HepG2 (cell line): ENCODE measurements around the gene PFN1. TPM values are rescaled to one million over a fixed set of nuclear protein-coding genes. Genes with fewer than 3 reads are reported as not detected.

Experiments
- ATF5 ChIP-seq: sonication (generic); formaldehyde crosslinking; IDR thresholded peaks from 2 replicates; pipeline ENCODE4 v1.4.0; 2020; ENCODE audit warnings: mild to moderate bottlenecking, low read depth, missing genetic modification reagents
- DBP ChIP-seq: sonication (generic); formaldehyde crosslinking; IDR thresholded peaks from 2 replicates; pipeline ENCODE4 v1.4.0; 2020; ENCODE audit warnings: missing genetic modification reagents; ENCODE audit errors: not compliant biosample characterization
- GTF3A ChIP-seq: sonication (generic); formaldehyde crosslinking; conservative IDR thresholded peaks from 2 replicates; pipeline ENCODE4 v1.4.0; 2020; ENCODE audit warnings: mild to moderate bottlenecking, missing genetic modification reagents
- KLF11 ChIP-seq: IDR thresholded peaks from 2 replicates; pipeline ENCODE4 v1.6.1; 2016; ENCODE audit warnings: missing compliant biosample characterization
- KLF16 ChIP-seq, 2 experiments: sonication (generic) in 1 of 2; formaldehyde crosslinking in 1 of 2; IDR thresholded peaks; 2 replicates each; pipeline versions ENCODE4 v1.6.1 to v1.8.0; 2016 to 2023; ENCODE audit warnings: missing genetic modification reagents in 2 of 2, missing compliant biosample characterization in 1 of 2
- MED13 ChIP-seq: sonication (generic); formaldehyde crosslinking; IDR thresholded peaks from 2 replicates; pipeline ENCODE4 v1.5.0; 2020; ENCODE audit warnings: missing genetic modification reagents
- NFIB ChIP-seq: sonication (generic); formaldehyde crosslinking; IDR thresholded peaks from 2 replicates; pipeline ENCODE4 v1.9.0; 2021; ENCODE audit warnings: missing genetic modification reagents, mild to moderate bottlenecking, borderline replicate concordance
- NR2F2 ChIP-seq: IDR thresholded peaks from 2 replicates; pipeline ENCODE4 v1.6.1; 2012; ENCODE audit warnings: low read depth, inconsistent platforms, borderline replicate concordance
- PAF1 ChIP-seq: IDR thresholded peaks from 2 replicates; pipeline ENCODE4 v1.6.1; 2016; ENCODE audit warnings: missing genetic modification reagents, missing compliant biosample characterization
- RBAK ChIP-seq: sonication (generic); formaldehyde crosslinking; IDR thresholded peaks from 2 replicates; pipeline ENCODE4 v1.5.1; 2020; ENCODE audit warnings: mild to moderate bottlenecking, missing genetic modification reagents
- SMC3 ChIP-seq: IDR thresholded peaks from 2 replicates; pipeline ENCODE4 v1.6.1; 2011; ENCODE audit warnings: low read length, improper control_type of control experiment
- SNAPC2 ChIP-seq: sonication (generic); formaldehyde crosslinking; IDR thresholded peaks from 2 replicates; pipeline ENCODE4 v1.8.1; 2022; ENCODE audit warnings: mild to moderate bottlenecking, missing genetic modification reagents
- TCF7 ChIP-seq: sonication (generic); IDR thresholded peaks from 2 replicates; pipeline ENCODE4 v1.6.1; 2016; ENCODE audit warnings: antibody characterized with exemption, low read depth
- ZNF160 ChIP-seq: sonication (generic); formaldehyde crosslinking; IDR thresholded peaks from 2 replicates; pipeline ENCODE4 v1.8.0; 2022; ENCODE audit warnings: mild to moderate bottlenecking, inconsistent platforms, missing genetic modification reagents
- ZNF251 ChIP-seq: sonication (generic); formaldehyde crosslinking; IDR thresholded peaks from 2 replicates; pipeline ENCODE4 v1.9.0; 2021; ENCODE audit warnings: mild to moderate bottlenecking, missing genetic modification reagents
- ZNF510 ChIP-seq: sonication (generic); formaldehyde crosslinking; IDR thresholded peaks from 2 replicates; pipeline ENCODE4 v1.4.0; 2020; ENCODE audit warnings: low read depth, mild to moderate bottlenecking, missing genetic modification reagents
- ZNF570 ChIP-seq: sonication (generic); formaldehyde crosslinking; IDR thresholded peaks from 2 replicates; pipeline ENCODE4 v1.4.0; 2020; ENCODE audit warnings: mild to moderate bottlenecking, missing genetic modification reagents, borderline replicate concordance
- ZSCAN21 ChIP-seq: sonication (generic); formaldehyde crosslinking; IDR thresholded peaks from 2 replicates; pipeline ENCODE4 v1.8.0; 2022; ENCODE audit warnings: mild to moderate bottlenecking, missing genetic modification reagents, moderate library complexity, borderline replicate concordance
- polyA plus RNA-seq, 8 experiments: library from polyadenylated mRNA; depleted of rRNA in 3 of 8; stranded (reverse) in 7 of 8; unstranded in 1 of 8; fragments of >200 nt; fragmentation: Illumina TruSeq in 4 of 8; extraction: Trizol in 4 of 8; gene quantifications; 2 replicates each; pipeline versions ENCODE4 v1.2.1 to v1.2.3, GENCODE V29; 2011 to 2016; ENCODE audit warnings: low read depth in 4 of 8, missing spikeins in 1 of 8, mixed read lengths in 1 of 8; ENCODE audit not compliant: insufficient read depth in 1 of 8
- total RNA-seq, 5 experiments: library from RNA; depleted of rRNA; stranded (reverse); fragments of >200 nt; fragmentation: Illumina TruSeq; extraction: Trizol; gene quantifications; 2 replicates each; pipeline ENCODE4 v1.2.3, GENCODE V29; 2016; ENCODE audit warnings: low read depth in 1 of 5
- TF ChIP-seq, protein P1 (sequence below): sonication (generic); IDR thresholded peaks from 2 replicates; pipeline ENCODE4 v1.6.1; 2016; ENCODE audit warnings: low read depth, borderline replicate concordance
- TF ChIP-seq, protein P2 (sequence below): sonication (generic); formaldehyde crosslinking; IDR thresholded peaks from 2 replicates; pipeline ENCODE4 v1.8.0; 2022; ENCODE audit warnings: missing genetic modification reagents, mild to moderate bottlenecking, borderline replicate concordance
- TF ChIP-seq, protein P3 (sequence below): sonication (generic); formaldehyde crosslinking; conservative IDR thresholded peaks from 2 replicates; pipeline ENCODE4 v1.5.0; 2020; ENCODE audit warnings: missing genetic modification reagents

PFN1 gene
- total and polyA plus RNA-seq, 2 of the 13 experiments (the other 11 are each of a cell fraction or from before 2014, with no cell fraction given), result 494 to 613 TPM

DNA sequence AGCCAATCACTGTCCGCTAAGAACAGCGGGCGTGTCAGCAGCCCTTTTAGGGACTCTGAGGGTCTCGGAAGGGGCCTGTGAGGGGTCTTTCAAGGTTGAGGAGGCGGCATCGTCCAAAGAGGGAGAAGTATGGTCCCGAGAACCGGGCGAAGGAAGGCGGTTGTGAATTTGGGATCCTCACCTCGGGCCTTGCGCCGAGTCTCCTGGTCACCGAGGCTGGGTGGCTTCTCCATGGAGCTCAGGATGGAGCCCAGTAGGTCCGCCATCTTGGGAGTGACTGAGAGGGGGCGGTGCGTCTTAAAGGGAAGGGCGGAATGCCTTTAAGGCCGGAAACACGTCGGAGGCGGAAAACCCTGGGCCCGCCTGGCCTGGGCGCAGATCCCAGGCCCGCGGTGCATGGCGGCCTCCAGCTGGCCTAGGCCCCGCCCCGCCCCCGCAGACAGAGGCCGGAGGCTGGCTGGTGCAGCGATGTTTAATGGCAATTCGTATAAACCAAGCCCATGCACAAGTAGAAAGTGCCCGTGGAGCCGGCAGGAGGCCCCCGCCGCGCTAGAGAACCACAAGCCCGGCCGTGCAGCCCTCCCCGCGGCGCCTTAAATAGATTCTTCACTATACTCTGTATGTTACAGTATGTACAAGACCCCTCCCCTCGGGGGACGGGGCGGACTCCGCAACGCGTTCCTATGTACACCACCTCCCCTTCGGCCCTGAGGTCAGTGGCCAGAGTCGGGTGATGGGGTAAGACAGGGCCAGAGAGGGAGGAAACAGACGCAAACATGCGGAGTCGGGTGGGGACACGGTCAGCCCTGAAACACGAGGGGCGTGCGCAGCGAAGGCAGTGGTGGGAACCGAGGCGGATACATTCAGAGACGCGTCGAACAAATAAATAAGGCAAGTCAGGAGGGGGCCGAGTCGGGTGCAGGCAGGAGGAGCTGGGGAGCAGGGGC lies 19.5 kb upstream of the PFN1 start, which contains the start of gene SPAG7 (continued):
- TF ChIP-seq NR2F2, result peak; percentile 17; the same call in 1 of the 2 replicates
- no peak for TF ChIP-seq DBP (CRISPR knock-in tag)
- TF ChIP-seq, protein P1, sequence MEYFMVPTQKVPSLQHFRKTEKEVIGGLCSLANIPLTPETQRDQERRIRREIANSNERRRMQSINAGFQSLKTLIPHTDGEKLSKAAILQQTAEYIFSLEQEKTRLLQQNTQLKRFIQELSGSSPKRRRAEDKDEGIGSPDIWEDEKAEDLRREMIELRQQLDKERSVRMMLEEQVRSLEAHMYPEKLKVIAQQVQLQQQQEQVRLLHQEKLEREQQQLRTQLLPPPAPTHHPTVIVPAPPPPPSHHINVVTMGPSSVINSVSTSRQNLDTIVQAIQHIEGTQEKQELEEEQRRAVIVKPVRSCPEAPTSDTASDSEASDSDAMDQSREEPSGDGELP, result peak; percentile 97
- TF ChIP-seq SNAPC2 (CRISPR knock-in tag), result 0 out of 2 replicates have a peak, but pooled peaks have one; percentile 61
- peak; percentile 95 for TF ChIP-seq ZSCAN21 (CRISPR knock-in tag)
- TF ChIP-seq ATF5 (CRISPR knock-in tag), result no peak; the same call in 1 of the 2 replicates
- TF ChIP-seq NFIB, result peak; percentile 77; the same call in 1 of the 2 replicates
- no peak for TF ChIP-seq RBAK (CRISPR knock-in tag)
- TF ChIP-seq TCF7, result no peak
- no peak; the same call in 1 of the 2 replicates for TF ChIP-seq MED13 (CRISPR knock-in tag)
- peak; percentile 18 to 82; a peak in 2 of 4 replicates for TF ChIP-seq KLF16 (CRISPR knock-in tag; IDR thresholded peaks at IDR 0.05)
- no peak for TF ChIP-seq ZNF510 (CRISPR knock-in tag)
- TF ChIP-seq KLF11 (CRISPR knock-in tag), result peak; percentile 39; the same call in 1 of the 2 replicates
- TF ChIP-seq ZNF570 (CRISPR knock-in tag), result no peak
- no peak; the same call in none of the 2 replicates for TF ChIP-seq ZNF160 (CRISPR knock-in tag)
- no peak for TF ChIP-seq ZNF251 (CRISPR knock-in tag)
- 0 out of 2 replicates have a peak, but pooled peaks have one; percentile 15 for TF ChIP-seq PAF1
- TF ChIP-seq, protein P2, sequence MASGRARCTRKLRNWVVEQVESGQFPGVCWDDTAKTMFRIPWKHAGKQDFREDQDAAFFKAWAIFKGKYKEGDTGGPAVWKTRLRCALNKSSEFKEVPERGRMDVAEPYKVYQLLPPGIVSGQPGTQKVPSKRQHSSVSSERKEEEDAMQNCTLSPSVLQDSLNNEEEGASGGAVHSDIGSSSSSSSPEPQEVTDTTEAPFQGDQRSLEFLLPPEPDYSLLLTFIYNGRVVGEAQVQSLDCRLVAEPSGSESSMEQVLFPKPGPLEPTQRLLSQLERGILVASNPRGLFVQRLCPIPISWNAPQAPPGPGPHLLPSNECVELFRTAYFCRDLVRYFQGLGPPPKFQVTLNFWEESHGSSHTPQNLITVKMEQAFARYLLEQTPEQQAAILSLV, result peak; percentile 69
- TF ChIP-seq, protein P3, sequence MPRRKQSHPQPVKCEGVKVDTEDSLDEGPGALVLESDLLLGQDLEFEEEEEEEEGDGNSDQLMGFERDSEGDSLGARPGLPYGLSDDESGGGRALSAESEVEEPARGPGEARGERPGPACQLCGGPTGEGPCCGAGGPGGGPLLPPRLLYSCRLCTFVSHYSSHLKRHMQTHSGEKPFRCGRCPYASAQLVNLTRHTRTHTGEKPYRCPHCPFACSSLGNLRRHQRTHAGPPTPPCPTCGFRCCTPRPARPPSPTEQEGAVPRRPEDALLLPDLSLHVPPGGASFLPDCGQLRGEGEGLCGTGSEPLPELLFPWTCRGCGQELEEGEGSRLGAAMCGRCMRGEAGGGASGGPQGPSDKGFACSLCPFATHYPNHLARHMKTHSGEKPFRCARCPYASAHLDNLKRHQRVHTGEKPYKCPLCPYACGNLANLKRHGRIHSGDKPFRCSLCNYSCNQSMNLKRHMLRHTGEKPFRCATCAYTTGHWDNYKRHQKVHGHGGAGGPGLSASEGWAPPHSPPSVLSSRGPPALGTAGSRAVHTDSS, result no peak
- TF ChIP-seq GTF3A, result no peak
- TF ChIP-seq SMC3, result no peak
